SJCRH30 (cell line): ENCODE results near the gene CLDN5. TPM values are rescaled to one million over a fixed set of nuclear protein-coding genes. Genes with fewer than 3 reads are reported as not detected.

Experiments
- DNase-seq, 2 experiments: peaks; one replicate each; pipeline ENCODE4 v3.0.0-alpha.2; 2015 to 2020
- H3K27ac ChIP-seq: fragments of 250-450 bp; sonication (Bioruptor Pico); 2 replicates; pipeline ENCODE4 v1.5.1; 2020; ENCODE audit warnings: mild to moderate bottlenecking, moderate library complexity
- H3K27me3 ChIP-seq: fragments of 250-450 bp; sonication (Bioruptor Pico); 2 replicates; pipeline ENCODE4 v1.5.1; 2020; ENCODE audit warnings: mild to moderate bottlenecking, moderate library complexity
- H3K36me3 ChIP-seq: fragments of 250-450 bp; sonication (Bioruptor Pico); 2 replicates; pipeline ENCODE4 v1.5.1; 2020; ENCODE audit warnings: mild to moderate bottlenecking, moderate library complexity
- H3K4me1 ChIP-seq: fragments of 250-450 bp; sonication (Bioruptor Pico); 2 replicates; pipeline ENCODE4 v1.5.1; 2020; ENCODE audit warnings: mild to moderate bottlenecking, moderate library complexity
- H3K4me3 ChIP-seq: fragments of 250-450 bp; sonication (Bioruptor Pico); 2 replicates; pipeline ENCODE4 v1.5.1; 2020; ENCODE audit warnings: mild to moderate bottlenecking, moderate library complexity
- H3K9me3 ChIP-seq: fragments of 250-450 bp; sonication (Bioruptor Pico); replicated peaks from 2 replicates; pipeline ENCODE4 v1.5.1; 2020; ENCODE audit warnings: mild to moderate bottlenecking, moderate library complexity
- total RNA-seq: library from RNA; depleted of rRNA; stranded (reverse); fragments of >200 nt; shearing (Covaris generic); gene quantifications from 2 replicates; pipeline ENCODE4 v1.2.3, GENCODE V29; 2014

CLDN5 gene
- total RNA-seq, 1 experiment from 2014 or later: 0.04 TPM

GRCh38 chr22:19497245-19497644, 27.0 kb downstream of the CLDN5 start:
- no peaks in the 10 kb centered on the region for H3K27me3 ChIP-seq
- peak; percentile 80 to 82 for DNase-seq
- H3K27ac ChIP-seq: peak overlapping the region; percentile 20
- H3K4me3 ChIP-seq: no peak overlapping the region
- H3K36me3 ChIP-seq: peaks cover 37% of the 10 kb centered on the region
- peaks cover 3% of the 10 kb centered on the region; the same call in 1 of the 2 replicates for H3K4me1 ChIP-seq
- no peaks in the 10 kb centered on the region for H3K9me3 ChIP-seq

GRCh38 chr22:19496324-19496630, 27.9 kb downstream of the CLDN5 start:
- DNase-seq: no peak
- peaks cover 3% of the 10 kb centered on the region; the same call in 1 of the 2 replicates for H3K4me1 ChIP-seq
- no peak overlapping the region for H3K4me3 ChIP-seq
- H3K36me3 ChIP-seq: peaks cover 39% of the 10 kb centered on the region
- no peak overlapping the region for H3K27ac ChIP-seq
- no peaks in the 10 kb centered on the region for H3K9me3 ChIP-seq
- no peaks in the 10 kb centered on the region for H3K27me3 ChIP-seq

- Histone ChIP-seq H3K27me3 (no peaks in the 10 kb centered on the region), H3K27ac (no peak overlapping the region), H3K4me1 (peaks cover 3% of the 10 kb centered on the region; the same call in 1 of the 2 replicates), H3K36me3 (peaks cover 44% of the 10 kb centered on the region), H3K4me3 (no peak overlapping the region), H3K9me3 (no peaks in the 10 kb centered on the region)
- no peak for DNase-seq
Observed at GRCh38 chr22:19495562-19496323, 28.5 kb downstream of the CLDN5 start.

- Histone ChIP-seq H3K4me3 (no peak overlapping the region), H3K27me3 (no peaks in the 10 kb centered on the region), H3K36me3 (peaks cover 46% of the 10 kb centered on the region), H3K9me3 (no peaks in the 10 kb centered on the region), H3K27ac (no peak overlapping the region), H3K4me1 (peaks cover 3% of the 10 kb centered on the region; the same call in 1 of the 2 replicates)
- no peak for DNase-seq
Observed at GRCh38 chr22:19494676-19495173, 29.5 kb downstream of the CLDN5 start.

GRCh38 chr22:19494001-19494560, 30.1 kb downstream of the CLDN5 start:
- Histone ChIP-seq H3K4me3 (no peak overlapping the region), H3K36me3 (peaks cover 47% of the 10 kb centered on the region), H3K27me3 (no peaks in the 10 kb centered on the region), H3K9me3 (no peaks in the 10 kb centered on the region), H3K27ac (no peak overlapping the region), H3K4me1 (peaks cover 3% of the 10 kb centered on the region; the same call in 1 of the 2 replicates)
- no peak for DNase-seq

GRCh38 chr22:19492504-19493174, 31.6 kb downstream of the CLDN5 start:
- no peak overlapping the region for H3K27ac ChIP-seq
- peaks cover 51% of the 10 kb centered on the region for H3K36me3 ChIP-seq
- H3K4me1 ChIP-seq: peaks cover 2% of the 10 kb centered on the region; the same call in 1 of the 2 replicates
- H3K27me3 ChIP-seq: no peaks in the 10 kb centered on the region
- no peaks in the 10 kb centered on the region for H3K9me3 ChIP-seq
- DNase-seq: no peak
- no peak overlapping the region for H3K4me3 ChIP-seq

GRCh38 chr22:19490628-19491230, 33.5 kb downstream of the CLDN5 start:
- Histone ChIP-seq H3K9me3 (no peaks in the 10 kb centered on the region), H3K4me3 (no peak overlapping the region), H3K4me1 (no peaks in the 10 kb centered on the region), H3K27ac (no peak overlapping the region), H3K27me3 (no peaks in the 10 kb centered on the region), H3K36me3 (peaks cover 63% of the 10 kb centered on the region)
- DNase-seq: no peak

- no peak for DNase-seq
- Histone ChIP-seq H3K27ac (no peak overlapping the region), H3K36me3 (peaks cover 66% of the 10 kb centered on the region), H3K4me1 (no peaks in the 10 kb centered on the region), H3K9me3 (no peaks in the 10 kb centered on the region), H3K27me3 (no peaks in the 10 kb centered on the region), H3K4me3 (no peak overlapping the region)
Observed at GRCh38 chr22:19488884-19489843, 35.0 kb downstream of the CLDN5 start.

- peaks cover 68% of the 10 kb centered on the region for H3K36me3 ChIP-seq
- H3K4me1 ChIP-seq: no peaks in the 10 kb centered on the region
- no peaks in the 10 kb centered on the region for H3K27me3 ChIP-seq
- no peak for DNase-seq
- no peak overlapping the region for H3K4me3 ChIP-seq
- H3K9me3 ChIP-seq: no peaks in the 10 kb centered on the region
- no peak overlapping the region for H3K27ac ChIP-seq
Observed at GRCh38 chr22:19488285-19488684, 35.9 kb downstream of the CLDN5 start.

- no peaks in the 10 kb centered on the region for H3K9me3 ChIP-seq
- no peak for DNase-seq
- no peaks in the 10 kb centered on the region for H3K4me1 ChIP-seq
- H3K4me3 ChIP-seq: no peak overlapping the region
- no peaks in the 10 kb centered on the region for H3K27me3 ChIP-seq
- peaks cover 45% of the 10 kb centered on the region for H3K36me3 ChIP-seq
- H3K27ac ChIP-seq: no peak overlapping the region
Observed at GRCh38 chr22:19483481-19484244, 40.5 kb downstream of the CLDN5 start.

GRCh38 chr22:19482297-19482696, 41.9 kb downstream of the CLDN5 start:
- H3K4me1 ChIP-seq: 0 out of 2 replicates have a peak, but pooled peaks cover 5% of the 10 kb centered on the region
- H3K27me3 ChIP-seq: no peaks in the 10 kb centered on the region
- H3K9me3 ChIP-seq: no peaks in the 10 kb centered on the region
- no peak for DNase-seq
- no peak overlapping the region for H3K27ac ChIP-seq
- H3K36me3 ChIP-seq: peaks cover 35% of the 10 kb centered on the region
- no peak overlapping the region for H3K4me3 ChIP-seq

GRCh38 chr22:19480789-19481188, 43.4 kb downstream of the CLDN5 start:
- Histone ChIP-seq H3K4me3 (peak overlapping the region; percentile 83), H3K4me1 (0 out of 2 replicates have a peak, but pooled peaks cover 7% of the 10 kb centered on the region)
- DNase-seq: no peak

GRCh38 chr22:19480173-19480568, 44.0 kb downstream of the CLDN5 start:
- DNase-seq: no peak
- Histone ChIP-seq H3K27me3 (no peaks in the 10 kb centered on the region), H3K9me3 (no peaks in the 10 kb centered on the region), H3K4me3 (peak overlapping the region; percentile 83), H3K27ac (peak overlapping the region; percentile 100), H3K4me1 (0 out of 2 replicates have a peak, but pooled peaks cover 7% of the 10 kb centered on the region), H3K36me3 (peaks cover 17% of the 10 kb centered on the region)

More at GRCh38 chr22:19480789-19481188, 43.4 kb downstream of the CLDN5 start:
- Histone ChIP-seq H3K9me3 (no peaks in the 10 kb centered on the region), H3K36me3 (peaks cover 22% of the 10 kb centered on the region), H3K27me3 (no peaks in the 10 kb centered on the region), H3K27ac (no peak overlapping the region)
